Suprapubic skin (tissue), 4 donors: Measurements from ENCODE around the gene NAP1L5. TPM values are rescaled to one million over a fixed set of nuclear protein-coding genes. Genes with fewer than 3 reads are reported as not detected.

Experiments
- DNase-seq, 2 donors: peaks; one replicate each; pipeline ENCODE4 v3.0.0-alpha.2; 2019; ENCODE audit warnings: low spot score in 2 of 2
- H3K27ac ChIP-seq: fragments of 200-600 bp; sonication (generic); one replicate; pipeline ENCODE4 v1.5.1; 2019
- H3K27me3 ChIP-seq: fragments of 200-600 bp; sonication (generic); one replicate; pipeline ENCODE4 v1.5.1; 2019
- H3K36me3 ChIP-seq: fragments of 200-600 bp; sonication (generic); one replicate; pipeline ENCODE4 v1.5.1; 2019
- H3K4me1 ChIP-seq: fragments of 200-600 bp; sonication (generic); one replicate; pipeline ENCODE4 v1.5.1; 2019
- H3K4me3 ChIP-seq: fragments of 200-600 bp; sonication (generic); one replicate; pipeline ENCODE4 v1.5.1; 2019; ENCODE audit warnings: mild to moderate bottlenecking
- H3K9me3 ChIP-seq: fragments of 200-600 bp; sonication (generic); one replicate; pipeline ENCODE4 v1.5.1; 2019
- EP300 ChIP-seq: sonication (generic); formaldehyde crosslinking; IDR thresholded peaks from one replicate; pipeline ENCODE4 v1.6.1; 2017; ENCODE audit warnings: antibody characterized with exemption
- POLR2A ChIP-seq, 2 donors: fragments of 450-650 bp; IDR thresholded peaks; one replicate each; pipeline ENCODE4 v1.6.1; 2017; ENCODE audit warnings: antibody characterized with exemption in 2 of 2, mild to moderate bottlenecking in 2 of 2, moderate library complexity in 2 of 2
- POLR2AphosphoS5 ChIP-seq, 3 donors: sonication (generic); formaldehyde crosslinking; IDR thresholded peaks; one replicate each; pipeline ENCODE4 v1.6.1; 2017; ENCODE audit warnings: antibody characterized with exemption in 3 of 3
- WGBS: methylation state at CpG from one replicate; pipeline ENCODE4 v1.1.5; 2018; 5-methylcytosine and 5-hydroxymethylcytosine counted together
- total RNA-seq, 4 donors: library from RNA; depleted of rRNA; stranded (reverse); fragments of >200 nt; gene quantifications; one replicate each; pipeline ENCODE4 v1.1.0, GENCODE V29; 2016
- TF ChIP-seq, protein P1 (sequence below), 2 donors: fragments of 200-600 bp in 1 of 2; fragments of 450-650 bp in 1 of 2; sonication (generic) in 1 of 2; IDR thresholded peaks; one replicate each; pipeline ENCODE4 v1.5.1; 2016 to 2019; ENCODE audit warnings: antibody characterized with exemption in 2 of 2, mild to moderate bottlenecking in 1 of 2, moderate library complexity in 1 of 2

NAP1L5 gene
- total RNA-seq, 4 donors from 2014 or later = 1.1 to 2.4 (median 2.0) TPM

- TF ChIP-seq POLR2AphosphoS5 (IDR thresholded peaks at IDR 0.05) (no peak), POLR2A (IDR thresholded peaks at IDR 0.05) (no peak), EP300 (no peak)
- TF ChIP-seq, protein P1, sequence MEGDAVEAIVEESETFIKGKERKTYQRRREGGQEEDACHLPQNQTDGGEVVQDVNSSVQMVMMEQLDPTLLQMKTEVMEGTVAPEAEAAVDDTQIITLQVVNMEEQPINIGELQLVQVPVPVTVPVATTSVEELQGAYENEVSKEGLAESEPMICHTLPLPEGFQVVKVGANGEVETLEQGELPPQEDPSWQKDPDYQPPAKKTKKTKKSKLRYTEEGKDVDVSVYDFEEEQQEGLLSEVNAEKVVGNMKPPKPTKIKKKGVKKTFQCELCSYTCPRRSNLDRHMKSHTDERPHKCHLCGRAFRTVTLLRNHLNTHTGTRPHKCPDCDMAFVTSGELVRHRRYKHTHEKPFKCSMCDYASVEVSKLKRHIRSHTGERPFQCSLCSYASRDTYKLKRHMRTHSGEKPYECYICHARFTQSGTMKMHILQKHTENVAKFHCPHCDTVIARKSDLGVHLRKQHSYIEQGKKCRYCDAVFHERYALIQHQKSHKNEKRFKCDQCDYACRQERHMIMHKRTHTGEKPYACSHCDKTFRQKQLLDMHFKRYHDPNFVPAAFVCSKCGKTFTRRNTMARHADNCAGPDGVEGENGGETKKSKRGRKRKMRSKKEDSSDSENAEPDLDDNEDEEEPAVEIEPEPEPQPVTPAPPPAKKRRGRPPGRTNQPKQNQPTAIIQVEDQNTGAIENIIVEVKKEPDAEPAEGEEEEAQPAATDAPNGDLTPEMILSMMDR (IDR thresholded peaks at IDR 0.05) = no peak
Observed at GRCh38 chr4:88705805-88706492, 8.3 kb upstream of the NAP1L5 start.

DNA sequence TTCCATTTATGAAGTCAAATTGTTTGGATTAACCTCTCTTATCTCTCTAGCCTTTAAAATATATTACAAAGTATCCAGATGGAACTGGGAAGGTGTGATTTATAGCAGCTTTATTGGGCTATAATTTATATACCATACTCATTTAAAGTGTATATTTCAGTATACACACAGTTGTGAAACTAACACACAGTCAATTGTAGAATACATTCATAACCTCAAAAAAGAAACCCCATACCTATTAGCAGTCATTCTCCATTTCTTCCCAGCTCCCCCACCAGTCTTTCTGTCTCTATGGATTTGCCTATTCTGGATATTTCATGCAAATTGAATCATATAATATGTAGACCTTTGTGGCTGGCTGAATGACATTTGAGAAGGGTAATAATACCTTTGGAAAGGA is 7.6 kb upstream of the NAP1L5 start:
- TF ChIP-seq EP300 (no peak), POLR2AphosphoS5 (IDR thresholded peaks at IDR 0.05) (no peak), POLR2A (IDR thresholded peaks at IDR 0.05) (no peak)
- TF ChIP-seq, protein P1 (IDR thresholded peaks at IDR 0.05) = no peak
- peaks cover 44% of the 10 kb centered on the region for H3K36me3 ChIP-seq
- no peak for DNase-seq
- H3K9me3 ChIP-seq = no peaks in the 10 kb centered on the region
- peaks cover 5% of the 10 kb centered on the region for H3K4me1 ChIP-seq
- H3K4me3 ChIP-seq = no peak overlapping the region
- H3K27me3 ChIP-seq = no peaks in the 10 kb centered on the region
- no peak overlapping the region for H3K27ac ChIP-seq

More at GRCh38 chr4:88705805-88706492, 8.3 kb upstream of the NAP1L5 start:
- H3K4me1 ChIP-seq = peaks cover 5% of the 10 kb centered on the region
- no peaks in the 10 kb centered on the region for H3K27me3 ChIP-seq
- H3K36me3 ChIP-seq = peaks cover 52% of the 10 kb centered on the region
- no peak overlapping the region for H3K27ac ChIP-seq
- no peak overlapping the region for H3K4me3 ChIP-seq
- DNase-seq = no peak
- H3K9me3 ChIP-seq = no peaks in the 10 kb centered on the region
- WGBS = 61% methylated on average over 3 of the region's 3 CpGs

DNA sequence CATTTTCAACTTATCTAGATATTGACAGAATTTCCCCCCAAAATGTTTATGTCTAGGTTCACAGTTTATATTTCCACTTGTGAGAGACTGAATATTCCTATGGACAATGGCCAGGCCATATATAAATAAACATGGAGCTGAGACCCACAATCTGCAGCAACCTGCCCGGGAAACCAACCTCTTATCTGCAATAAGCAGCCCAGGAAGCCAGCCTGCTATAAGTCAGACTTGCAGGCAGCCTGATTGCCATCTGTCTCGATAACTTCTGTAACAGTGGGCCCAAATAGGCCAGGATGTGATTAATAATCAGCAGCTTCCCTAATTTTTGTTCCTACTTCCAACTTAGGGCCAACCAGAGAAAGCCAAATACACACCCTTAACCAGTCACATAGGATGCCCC is 5.2 kb upstream of the NAP1L5 start:
- WGBS = 93% methylated on average over 2 of the region's 2 CpGs
- Histone ChIP-seq H3K27ac (no peak overlapping the region), H3K27me3 (no peaks in the 10 kb centered on the region), H3K9me3 (no peaks in the 10 kb centered on the region), H3K36me3 (peaks cover 37% of the 10 kb centered on the region), H3K4me3 (no peak overlapping the region), H3K4me1 (peaks cover 5% of the 10 kb centered on the region)
- TF ChIP-seq EP300 (no peak), POLR2A (IDR thresholded peaks at IDR 0.05) (no peak), POLR2AphosphoS5 (IDR thresholded peaks at IDR 0.05) (no peak)
- TF ChIP-seq, protein P1 (IDR thresholded peaks at IDR 0.05) = no peak
- DNase-seq = no peak

DNA sequence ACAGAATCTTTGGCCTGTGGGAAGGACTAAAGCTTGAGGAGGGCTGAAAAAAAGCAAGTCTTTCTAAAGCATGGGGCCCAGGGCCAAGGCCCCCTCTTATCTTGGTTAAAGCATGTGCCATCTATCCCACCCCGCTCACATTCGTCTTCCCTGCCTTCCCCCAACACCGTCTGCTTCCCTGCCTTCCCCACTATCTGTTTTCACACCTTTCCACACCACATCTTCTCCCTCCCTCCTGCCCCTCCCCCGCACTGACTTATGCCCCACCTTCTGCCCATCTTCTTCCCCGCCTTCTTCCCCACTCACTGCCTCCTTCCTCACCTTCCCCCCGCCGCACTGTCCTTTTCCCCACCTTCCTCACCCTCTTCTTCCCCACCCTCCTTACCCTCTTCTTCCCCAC is 890 bp upstream of the NAP1L5 start:
- Histone ChIP-seq H3K4me1 (no peaks in the 10 kb centered on the region), H3K27ac (no peak overlapping the region), H3K9me3 (no peaks in the 10 kb centered on the region), H3K36me3 (peaks cover 13% of the 10 kb centered on the region), H3K4me3 (no peak overlapping the region), H3K27me3 (no peaks in the 10 kb centered on the region)
- WGBS = 97% methylated on average over 7 of the region's 7 CpGs
- TF ChIP-seq EP300 (no peak), POLR2AphosphoS5 (IDR thresholded peaks at IDR 0.05) (no peak), POLR2A (IDR thresholded peaks at IDR 0.05) (no peak)
- TF ChIP-seq, protein P1 (IDR thresholded peaks at IDR 0.05) = no peak
- DNase-seq = no peak

DNA sequence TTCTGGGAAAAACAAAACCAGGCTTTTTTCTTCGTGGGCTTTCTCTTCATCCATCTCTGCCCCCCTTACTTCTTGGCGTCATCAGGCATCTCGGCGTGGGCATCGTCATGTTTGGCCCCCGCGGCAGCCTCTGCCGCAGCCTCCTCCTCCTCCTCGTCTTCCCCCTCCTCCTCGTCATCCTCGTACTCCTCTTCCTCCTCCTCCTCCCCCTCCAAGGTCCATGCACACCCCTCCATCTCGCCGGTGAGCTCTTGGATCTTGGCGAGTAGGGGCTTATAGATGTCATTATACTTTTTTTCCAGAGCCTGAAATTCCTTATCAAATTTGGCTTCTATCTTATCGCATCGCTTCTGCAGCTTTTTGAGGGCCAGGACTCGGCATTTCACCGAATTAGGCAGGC is 488 bp downstream of the NAP1L5 start:
- Histone ChIP-seq H3K9me3 (no peaks in the 10 kb centered on the region), H3K4me1 (no peaks in the 10 kb centered on the region), H3K36me3 (peaks cover 9% of the 10 kb centered on the region), H3K27me3 (no peaks in the 10 kb centered on the region), H3K27ac (no peak overlapping the region), H3K4me3 (peak overlapping the region; percentile 56)
- TF ChIP-seq POLR2A (IDR thresholded peaks at IDR 0.05) (no peak), POLR2AphosphoS5 (IDR thresholded peaks at IDR 0.05) (no peak), EP300 (no peak)
- TF ChIP-seq, protein P1 (IDR thresholded peaks at IDR 0.05) = no peak
- no peak for DNase-seq
- 53% methylated on average over 18 of the region's 18 CpGs for WGBS
